ENCODE data around the gene ZFAND3.
"Not testable (repeated sequence)": the region's sequence is repeated elsewhere in the genome, so short reads cannot be mapped to it uniquely, and the experiment has no call there.

ZFAND3 gene

DNA sequence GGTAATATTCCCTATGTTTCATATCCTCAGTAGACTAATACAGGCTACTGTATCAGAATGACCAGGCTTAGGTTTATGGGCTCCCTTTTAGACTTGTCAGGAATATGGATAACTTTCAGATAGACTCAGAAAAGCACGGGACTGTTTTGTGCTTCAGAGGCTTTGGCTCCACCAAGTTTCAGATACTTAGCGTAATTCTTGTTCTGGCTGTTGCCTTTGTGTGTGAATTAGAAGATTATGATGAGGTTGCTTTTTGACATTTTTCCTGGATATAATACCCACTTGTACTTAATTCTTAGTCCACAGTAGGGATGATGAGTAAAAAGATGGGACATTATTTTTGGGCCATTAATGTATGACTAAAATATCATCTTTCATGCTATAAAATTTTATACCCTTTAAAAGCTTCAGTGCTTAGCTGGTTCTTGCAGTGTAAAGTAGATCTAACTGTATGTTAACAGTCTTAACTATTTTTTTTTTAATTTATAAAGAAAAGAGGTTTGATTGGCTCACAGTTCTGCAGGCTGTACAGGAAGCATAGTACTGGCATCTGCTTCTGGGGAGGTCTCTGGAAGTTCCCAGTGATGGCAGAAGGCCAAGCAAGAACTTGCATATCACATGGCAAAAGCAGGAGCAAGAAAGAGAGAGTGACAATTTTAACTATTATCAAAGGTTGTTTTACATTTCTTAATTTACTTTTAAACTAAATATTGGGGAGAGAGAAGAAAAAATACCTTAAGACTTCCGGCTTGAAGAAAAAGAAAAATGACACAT lies 120.7 kb downstream of the ZFAND3 start:
- DNase-seq = no peak

DNA sequence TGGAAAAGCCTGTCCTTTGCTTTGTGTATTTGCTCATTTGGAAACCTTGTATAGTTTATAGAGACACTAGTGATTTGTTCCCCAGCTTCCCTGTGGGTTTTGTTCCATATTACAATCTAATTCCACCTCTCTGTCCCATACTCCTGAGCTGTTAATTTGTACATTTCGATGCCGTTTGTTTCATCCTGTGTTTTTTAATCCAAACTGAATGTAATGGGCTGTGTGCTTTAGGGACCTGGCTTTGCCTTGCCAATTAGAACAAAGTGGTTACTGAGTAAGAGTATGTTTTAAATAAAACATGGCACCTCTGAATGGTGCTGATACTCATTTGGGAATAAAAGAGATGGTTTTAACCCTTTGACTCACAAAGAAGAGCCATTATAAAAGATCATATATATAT lies 122.3 kb downstream of the ZFAND3 start:
- DNase-seq = no peak

DNA sequence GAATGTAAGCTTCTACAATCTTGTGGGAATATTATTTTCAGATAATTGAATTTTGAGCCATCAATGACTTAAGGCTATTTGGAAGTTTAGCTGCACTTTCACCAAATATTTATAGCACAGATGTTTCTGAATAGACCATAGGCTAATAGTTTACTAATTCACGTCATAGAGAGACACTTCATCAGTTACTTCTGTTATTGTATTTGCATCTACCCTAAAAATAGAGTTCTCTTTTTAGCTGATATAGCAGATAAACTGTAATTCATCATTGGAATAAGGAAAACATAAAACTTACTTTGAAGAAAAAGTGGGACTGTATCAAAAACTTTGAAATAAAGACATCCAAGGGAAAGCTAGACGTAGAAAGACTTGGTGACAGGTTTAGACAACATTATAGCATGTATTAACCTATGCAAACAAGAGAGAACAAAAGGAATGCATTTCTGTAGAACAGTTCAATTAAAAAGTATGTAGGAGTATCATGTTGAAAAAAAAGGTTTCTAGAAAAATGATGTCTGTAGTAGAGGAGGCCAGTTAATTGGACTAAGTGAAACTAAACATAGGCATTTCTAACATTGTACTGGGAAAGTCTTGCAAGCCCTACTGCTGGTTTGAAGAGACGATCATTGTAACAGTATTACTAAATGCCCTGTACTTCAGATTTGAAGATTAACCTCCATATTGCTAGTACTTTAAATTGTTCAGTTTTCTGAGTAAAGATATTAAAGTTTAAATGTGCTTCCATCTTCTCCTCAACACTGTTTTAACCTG lies 123.3 kb downstream of the ZFAND3 start:
- no peak for DNase-seq

DNA sequence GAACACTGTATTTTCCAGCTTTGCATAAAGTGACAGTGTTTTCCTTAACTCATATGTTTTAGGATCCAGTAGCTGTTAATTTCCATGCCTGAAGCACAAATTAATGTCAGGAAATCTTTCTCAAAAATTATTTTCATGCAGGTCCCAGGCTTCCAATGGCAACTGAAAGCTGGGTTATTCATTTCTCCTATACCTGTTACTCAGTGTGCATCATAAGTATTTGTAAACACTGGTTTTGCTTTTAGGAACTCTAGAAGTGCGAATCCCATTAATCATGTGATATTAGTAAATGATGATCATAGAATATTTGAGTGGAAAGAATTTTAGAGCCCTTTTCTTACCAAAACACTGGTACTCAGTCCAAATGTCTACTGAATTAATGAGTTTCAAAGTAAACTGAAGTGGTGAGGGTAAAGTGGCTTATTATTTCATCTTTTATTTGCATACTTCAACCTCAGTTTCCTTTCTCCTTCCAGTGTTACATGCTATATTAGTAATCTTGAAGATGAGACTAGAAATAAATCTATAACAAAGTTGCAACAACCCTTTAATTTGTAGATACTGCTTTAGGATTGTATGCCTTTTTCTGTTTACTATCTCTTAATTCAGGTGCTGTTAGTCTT lies 124.0 kb downstream of the ZFAND3 start:
- no peak for DNase-seq

- no peak for DNase-seq
Measured at GRCh38 chr6:37946057-37946456, 126.5 kb downstream of the ZFAND3 start.

- DNase-seq = no peak
Measured at GRCh38 chr6:37947468-37947867, 127.9 kb downstream of the ZFAND3 start.

- not testable (repeated sequence) for DNase-seq
Measured at GRCh38 chr6:37948584-37948983, 129.1 kb downstream of the ZFAND3 start.

DNA sequence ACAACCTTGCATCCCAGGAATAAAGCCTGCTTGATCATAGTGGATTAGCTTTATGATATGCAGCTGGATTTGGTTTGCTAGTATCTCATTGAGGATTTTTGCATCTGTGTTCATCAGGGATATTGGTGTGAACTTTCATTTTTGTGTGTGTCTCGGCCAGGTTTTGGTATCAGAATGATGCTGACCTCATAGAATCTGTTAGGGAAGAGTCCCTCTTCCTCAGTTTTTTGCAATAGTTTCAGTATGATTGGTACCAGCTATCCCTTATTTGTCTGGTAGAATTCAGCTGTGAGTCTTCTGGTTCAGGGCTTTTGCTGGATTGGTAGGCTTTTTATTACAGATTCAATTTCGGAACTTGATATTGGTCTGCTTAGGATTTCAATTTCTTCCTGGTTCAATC lies 132.5 kb downstream of the ZFAND3 start:
- DNase-seq = no peak

GRCh38 chr6:37954791-37955190 lies 135.3 kb downstream of the ZFAND3 start:
- no peak for DNase-seq

- DNase-seq = no peak
Measured at GRCh38 chr6:37956711-37957275, 137.3 kb downstream of the ZFAND3 start.

DNA sequence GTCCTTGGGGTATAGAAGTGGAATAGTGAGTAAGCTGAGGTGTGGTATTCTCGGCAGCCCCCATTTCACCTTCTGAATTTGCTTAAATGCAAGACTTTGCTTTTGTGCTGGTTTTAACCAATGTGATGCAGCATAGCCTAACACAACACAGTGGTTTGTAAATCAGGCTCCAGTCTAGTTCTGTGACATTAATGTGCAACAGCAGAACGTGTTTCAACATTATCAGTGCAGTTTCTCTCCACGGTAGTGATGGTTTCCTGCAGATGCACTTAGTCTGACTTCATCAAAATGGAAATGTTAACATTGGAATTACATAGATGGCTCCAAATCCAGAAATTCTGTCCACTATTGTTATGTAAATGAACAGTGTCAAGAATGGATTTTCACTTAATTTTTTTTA lies 139.5 kb downstream of the ZFAND3 start:
- DNase-seq = no peak

DNA sequence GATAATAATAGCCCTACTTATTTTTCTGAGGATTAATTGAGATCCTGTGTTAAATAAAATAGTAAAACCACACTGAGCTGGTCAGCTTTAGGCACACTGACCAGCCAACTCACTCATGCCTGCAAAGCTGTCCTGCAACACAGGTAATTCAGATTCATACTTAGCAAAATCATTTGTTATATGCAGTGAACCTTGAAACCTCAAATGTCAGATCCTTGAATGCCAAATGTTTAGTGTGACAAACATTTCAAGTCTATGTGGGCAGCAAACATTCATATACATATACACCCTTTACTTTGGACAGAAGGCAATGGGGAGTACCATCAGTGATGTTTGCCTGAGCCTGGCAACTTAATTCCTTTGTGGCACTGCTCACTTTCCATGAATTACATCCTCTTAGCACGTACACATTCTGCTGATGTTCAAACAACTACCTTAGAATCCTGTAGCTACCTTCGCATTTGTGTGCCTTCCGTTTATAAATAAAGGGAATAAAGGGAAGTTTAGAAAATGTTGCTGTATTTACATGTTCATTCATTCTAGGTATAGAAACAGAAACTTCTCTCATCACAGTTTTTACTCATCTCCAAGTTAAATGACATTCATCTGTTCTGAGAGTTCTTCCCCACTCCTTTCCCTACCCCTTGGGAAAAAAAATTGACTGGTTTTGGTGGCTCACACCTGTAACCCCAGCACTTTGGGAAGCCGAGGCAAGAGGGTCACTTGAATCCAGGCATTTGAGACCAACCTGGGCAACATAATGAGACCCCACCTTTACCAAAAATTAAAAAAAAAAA lies 140.8 kb downstream of the ZFAND3 start:
- no peak for DNase-seq

DNA sequence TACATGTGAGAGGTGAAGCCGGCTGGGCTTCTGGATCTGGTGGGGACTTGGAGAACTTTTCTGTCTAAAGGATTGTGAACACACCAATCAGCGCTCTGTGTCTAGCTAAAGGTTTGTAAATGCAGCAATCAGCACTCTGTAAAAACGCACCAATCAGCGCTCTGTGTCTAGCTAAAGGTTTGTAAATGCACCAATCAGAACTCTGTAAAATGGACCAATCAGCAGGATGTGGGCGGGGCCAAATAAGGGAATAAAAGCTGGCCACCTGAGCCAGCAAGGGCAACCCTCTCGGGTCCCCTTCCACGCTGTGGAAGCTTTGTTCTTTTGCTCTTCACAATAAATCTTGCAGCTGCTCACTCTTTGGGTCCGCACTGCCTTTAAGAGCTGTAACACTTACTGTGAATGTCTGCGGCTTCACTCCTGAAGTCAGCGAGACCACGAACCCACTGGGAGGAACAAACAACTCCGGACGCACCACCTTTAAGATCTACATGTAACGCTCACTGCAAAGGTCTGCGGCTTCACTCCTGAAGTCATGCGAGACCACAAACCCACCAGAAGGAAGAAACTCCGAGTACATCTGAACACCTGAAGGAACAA lies 143.1 kb downstream of the ZFAND3 start:
- DNase-seq = not testable (repeated sequence)

- DNase-seq = no peak
Measured at GRCh38 chr6:37965964-37966676, 146.6 kb downstream of the ZFAND3 start.

DNA sequence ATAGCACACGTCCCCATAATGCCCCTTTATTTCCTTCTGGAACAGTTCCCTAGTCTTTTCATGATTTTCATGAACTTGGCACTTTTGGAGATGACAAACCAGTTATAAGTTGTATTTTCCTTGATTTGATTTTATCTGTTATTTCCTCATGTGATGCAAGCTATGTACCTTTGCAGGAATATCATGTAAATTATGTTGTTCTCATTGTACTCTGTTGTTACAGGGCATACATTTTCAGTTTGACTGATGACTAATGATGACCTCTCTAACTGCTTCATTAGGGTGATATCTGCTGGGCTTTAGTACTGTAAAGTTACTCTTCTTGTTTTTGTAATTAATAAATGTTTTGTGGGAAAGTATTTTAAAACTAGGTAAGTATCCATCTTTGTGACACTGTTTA lies 147.3 kb downstream of the ZFAND3 start:
- DNase-seq = no peak

DNA sequence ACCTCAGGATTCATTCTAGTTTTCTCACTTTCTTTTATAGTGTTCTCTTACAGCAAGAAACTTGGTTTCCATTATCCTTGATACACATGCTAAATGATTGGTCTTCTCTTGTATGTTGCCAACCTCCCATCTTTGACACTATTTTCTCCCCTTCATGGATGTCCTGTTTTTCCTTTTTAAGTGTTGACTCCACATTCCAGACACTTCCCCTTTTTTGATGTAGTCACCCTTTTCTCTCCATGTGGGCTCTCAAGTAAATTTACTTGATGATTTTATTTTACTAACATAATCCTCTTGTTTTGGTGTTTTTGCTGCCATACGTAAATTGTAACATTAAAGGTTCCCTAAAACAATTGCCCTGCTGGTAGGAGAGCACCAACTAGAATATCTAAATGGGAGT lies 148.1 kb downstream of the ZFAND3 start:
- no peak for DNase-seq

GRCh38 chr6:37971266-37971665 lies 151.7 kb downstream of the ZFAND3 start:
- DNase-seq = no peak

DNA sequence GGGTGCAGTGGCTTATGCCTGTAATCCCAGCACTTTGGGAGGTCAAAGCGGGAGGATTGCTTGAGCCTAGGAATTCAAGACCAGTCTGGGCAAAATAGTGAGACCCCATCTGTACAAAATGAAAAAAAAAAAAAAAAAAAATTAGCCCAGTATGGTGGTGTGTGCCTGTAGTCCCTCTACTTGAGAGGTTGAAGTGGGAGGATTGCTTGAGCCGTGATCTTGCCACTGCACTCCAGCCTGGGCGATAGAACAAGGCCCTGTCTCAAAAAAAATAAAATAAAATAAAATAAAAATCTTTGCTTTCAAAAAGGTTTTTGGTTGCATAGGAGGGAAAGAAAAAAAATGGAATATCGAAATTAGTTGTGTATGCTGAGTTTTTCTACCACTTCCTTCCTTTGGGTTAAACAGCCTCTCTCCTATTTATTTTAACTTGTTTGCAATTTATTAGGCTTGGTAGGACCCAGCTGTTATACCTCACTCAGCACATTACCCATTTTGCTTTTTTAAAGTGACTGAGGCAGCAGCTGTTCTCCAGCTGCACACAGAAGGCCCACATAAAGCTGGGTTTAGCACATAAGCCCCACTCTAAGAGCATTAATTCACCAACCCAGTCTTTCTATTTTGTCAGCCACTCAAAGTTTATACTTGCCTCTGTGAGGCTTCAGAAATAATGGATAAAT lies 152.3 kb downstream of the ZFAND3 start:
- no peak for DNase-seq

- no peak for DNase-seq
Measured at GRCh38 chr6:37972994-37973757, 153.6 kb downstream of the ZFAND3 start.

GRCh38 chr6:37974381-37974780 lies 154.9 kb downstream of the ZFAND3 start:
- no peak for DNase-seq
